GM18499 (cell line): ENCODE measurements around the gene KRTAP5-5.
"Not testable (repeated sequence)": the region's sequence is repeated elsewhere in the genome, so short reads cannot be mapped to it uniquely, and the experiment has no call there.

Source experiments
- ATAC-seq: cut with Tn5 transposase; IDR thresholded peaks from one replicate; pipeline ENCODE4 v1.9.1; 2021; ENCODE audit warnings: moderate number of reproducible peaks; ENCODE audit not compliant: insufficient read depth, unreplicated experiment

The KRTAP5-5 gene, protein sequence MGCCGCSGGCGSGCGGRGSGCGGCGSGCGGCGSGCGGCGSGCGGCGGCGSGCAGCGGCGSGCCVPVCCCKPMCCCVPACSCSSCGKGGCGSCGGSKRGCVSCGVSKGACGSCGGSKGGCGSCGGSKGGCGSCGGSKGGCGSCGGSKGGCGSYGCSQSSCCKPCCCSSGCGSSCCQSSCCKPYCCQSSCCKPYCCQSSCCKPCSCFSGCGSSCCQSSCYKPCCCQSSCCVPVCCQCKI

DNA sequence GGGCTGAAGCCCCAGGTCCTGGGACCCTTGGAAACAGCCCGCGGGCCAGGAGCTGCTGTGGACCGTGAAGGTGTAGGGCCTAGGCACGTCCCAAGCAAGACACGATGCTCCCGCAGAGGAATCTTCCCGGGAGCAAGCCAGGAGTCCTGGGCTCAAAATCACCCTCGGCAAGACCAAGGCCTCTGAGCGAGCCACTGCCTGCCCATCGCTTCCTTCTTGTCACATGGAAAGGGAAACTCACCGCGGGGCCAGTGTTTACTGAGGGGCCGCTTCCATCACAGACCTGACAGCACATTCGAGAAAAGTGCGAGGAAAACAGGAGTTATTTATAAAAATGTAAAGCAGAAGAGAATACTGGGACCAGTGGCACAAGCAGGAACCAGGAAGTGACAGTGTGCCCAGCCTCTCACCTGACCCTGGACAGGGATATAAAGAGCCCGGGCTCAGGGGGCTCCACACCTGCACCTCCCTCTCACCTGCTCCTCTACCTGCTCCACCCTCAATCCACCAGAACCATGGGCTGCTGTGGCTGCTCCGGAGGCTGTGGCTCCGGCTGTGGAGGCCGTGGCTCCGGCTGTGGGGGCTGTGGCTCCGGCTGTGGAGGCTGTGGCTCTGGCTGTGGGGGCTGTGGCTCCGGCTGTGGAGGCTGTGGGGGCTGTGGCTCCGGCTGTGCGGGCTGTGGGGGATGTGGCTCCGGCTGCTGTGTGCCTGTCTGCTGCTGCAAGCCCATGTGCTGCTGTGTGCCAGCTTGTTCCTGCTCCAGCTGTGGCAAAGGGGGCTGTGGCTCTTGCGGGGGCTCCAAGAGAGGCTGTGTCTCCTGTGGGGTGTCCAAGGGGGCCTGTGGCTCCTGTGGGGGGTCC is at the start of gene KRTAP5-5:
TSS of gene KRTAP5-5 (plus strand) at position 450 of the 860 bp plus-strand sequence. CDS start at position 516, 66 bp downstream.
- ATAC-seq, result no peak

DNA sequence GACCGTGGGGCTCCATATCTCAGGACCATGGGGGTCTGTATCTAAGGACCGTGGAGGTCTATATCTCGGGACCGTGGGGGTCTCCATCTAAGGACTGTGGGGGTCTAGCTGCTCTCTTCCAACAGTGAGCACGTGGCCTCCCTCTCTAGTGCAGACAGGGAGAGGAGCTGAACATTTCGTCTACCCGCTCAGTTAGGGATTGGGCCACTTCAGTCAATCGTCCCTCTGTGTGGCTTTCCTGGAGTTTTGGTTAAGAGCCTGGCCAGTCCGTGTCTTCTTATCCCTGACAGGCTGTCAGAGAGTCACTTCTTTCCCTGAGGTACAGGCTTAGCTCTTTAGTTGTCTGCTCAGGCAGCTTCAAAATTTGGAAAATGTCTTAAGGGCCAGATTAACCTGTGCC is 47.6 kb upstream of the KRTAP5-5 start:
- ATAC-seq, result no peak

DNA sequence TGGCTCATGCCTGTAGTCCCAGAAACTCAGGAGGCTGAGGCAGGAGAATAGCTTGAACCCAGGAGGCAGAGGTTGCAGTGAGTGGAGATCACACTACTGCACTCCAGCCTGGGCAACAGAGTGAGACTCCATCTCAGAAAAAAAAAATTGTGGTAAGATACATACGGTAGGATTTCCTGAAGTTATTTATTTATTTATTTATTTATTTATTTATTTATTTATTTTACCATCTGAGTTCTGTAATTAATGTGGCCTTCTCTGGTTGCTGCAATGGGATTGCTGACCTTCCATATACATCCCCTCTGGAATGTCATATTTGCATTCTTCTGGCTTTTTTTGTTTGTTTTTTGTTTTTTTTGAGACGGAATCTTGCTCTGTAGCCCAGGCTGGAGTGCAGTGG is 46.7 kb upstream of the KRTAP5-5 start:
- ATAC-seq, result not testable (repeated sequence)

DNA sequence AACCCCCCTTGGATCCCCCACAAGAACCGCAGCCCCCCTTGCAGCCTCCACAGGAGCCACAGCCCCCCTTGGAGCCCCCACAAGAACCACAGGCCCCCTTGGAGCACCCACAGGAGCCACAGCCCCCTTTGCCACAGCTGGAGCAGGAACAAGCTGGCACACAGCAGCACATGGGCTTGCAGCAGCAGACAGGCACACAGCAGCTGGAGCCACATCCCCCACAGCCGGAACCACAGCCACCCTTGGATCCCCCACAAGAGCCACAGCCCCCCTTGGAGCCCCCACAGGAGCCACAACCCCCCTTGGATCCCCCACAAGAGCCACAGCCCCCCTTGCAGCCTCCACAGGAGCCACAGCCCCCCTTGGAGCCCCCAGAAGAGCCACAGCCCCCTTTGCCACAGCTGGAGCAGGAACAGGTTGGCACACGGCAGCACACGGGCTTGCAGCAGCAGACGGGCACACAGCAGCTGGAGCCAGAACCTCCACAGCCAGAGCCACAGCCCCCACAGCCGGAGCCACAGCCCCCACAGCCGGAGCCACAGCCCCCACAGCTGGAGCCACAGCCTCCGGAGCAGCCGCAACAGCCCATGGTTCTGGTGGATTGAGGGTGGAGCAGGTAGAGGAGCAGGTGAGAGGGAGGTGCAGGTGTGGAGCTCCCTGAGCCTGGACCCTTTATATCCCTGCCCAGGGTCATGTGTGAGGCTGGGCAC is 44.8 kb upstream of the KRTAP5-5 start, which contains the start of gene KRTAP5-1:
TSS of gene KRTAP5-1 (minus strand) at position 623 of the 710 bp plus-strand sequence. CDS start at position 589, 34 bp downstream.
- not testable (repeated sequence) for ATAC-seq

DNA sequence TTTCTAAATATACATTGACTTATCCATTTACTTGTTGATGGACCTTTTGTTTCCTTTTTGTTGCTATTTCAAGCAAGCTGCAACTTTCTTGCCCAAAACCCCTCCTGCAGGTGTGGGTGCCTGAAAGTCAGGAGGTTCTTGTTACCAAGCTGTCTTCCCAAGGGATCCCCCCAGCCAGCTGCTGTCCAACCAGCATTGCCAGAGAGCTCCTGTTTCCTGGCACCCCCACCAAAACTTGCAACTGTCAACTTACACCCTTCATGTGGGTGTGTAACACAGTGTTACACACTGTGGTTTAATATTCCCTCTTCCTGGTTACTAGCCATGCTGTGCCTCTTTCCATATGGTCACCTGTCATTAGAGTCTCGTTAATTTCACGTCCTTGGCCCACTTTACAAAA is 42.9 kb upstream of the KRTAP5-5 start:
- ATAC-seq, result no peak

DNA sequence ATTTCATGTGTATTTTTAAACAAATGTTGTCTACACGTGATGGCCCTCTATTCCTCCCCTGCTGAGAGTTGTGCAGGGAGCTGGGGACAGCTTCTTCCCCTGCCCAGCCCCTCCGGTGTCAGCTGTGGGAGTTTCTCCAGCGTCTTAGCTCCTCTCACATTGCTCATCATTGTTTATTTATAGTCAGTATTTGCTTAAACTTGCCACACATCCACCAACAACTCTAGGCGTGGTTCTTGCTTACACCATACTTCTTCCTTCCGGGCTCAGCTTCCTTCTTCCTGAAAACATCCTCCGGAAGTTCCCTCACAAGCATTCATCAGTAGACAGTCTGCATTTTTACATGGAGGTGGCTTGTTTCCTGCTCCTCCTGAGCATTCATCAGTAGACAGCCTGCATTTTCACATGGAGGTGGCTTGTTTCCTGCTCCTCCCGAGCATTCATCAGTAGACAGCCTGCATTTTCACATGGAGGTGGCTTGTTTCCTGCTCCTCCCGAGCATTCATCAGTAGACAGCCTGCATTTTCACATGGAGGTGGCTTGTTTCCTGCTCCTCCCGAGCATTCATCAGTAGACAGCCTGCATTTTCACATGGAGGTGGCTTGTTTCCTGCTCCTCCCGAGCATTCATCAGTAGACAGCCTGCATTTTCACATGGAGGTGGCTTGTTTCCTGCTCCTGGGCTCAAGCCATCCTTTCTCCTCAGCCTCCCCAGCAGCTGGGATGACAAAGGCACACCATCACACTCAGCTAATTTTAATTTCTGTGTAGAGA is 40.2 kb upstream of the KRTAP5-5 start:
- ATAC-seq, result not testable (repeated sequence)

DNA sequence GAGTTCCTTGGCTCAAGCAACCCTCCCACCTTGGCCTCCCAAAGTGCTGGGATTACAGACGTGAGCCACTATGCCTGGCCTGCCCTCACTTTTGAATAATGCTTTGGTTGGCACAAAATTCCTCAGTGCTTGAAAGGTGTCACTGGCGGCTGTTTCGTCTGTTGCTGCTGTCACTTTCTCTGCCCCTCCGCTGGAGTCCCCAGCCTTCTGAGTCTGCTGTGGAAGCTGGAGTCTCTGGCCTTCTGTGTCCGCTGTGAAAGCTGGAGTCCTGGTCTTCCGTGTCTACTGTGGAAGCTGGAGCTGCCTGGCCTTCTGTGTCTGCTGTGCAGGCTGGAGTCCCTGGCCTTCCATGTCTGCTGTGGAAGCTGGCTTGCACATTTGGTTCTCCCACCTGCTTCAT is 39.6 kb upstream of the KRTAP5-5 start:
- ATAC-seq, result no peak

DNA sequence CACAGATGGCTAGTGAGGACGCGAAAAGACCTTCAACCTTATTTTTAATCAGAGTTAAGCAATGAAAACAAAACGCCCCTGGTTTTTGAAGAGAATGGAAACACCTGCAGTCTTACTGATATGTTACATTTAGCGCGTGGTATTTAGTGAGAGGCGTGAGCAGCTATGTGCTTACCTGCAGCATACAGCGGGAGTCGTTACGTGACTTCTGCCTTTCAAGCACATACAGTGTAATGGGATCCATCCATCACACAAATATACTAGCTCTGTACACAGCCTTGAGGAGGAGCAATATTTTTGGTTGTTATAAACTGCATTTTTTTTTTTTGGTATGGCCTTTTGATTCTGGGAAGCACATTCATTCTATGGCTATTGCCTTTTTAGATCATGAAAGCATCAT is 36.9 kb upstream of the KRTAP5-5 start:
- ATAC-seq, result no peak

DNA sequence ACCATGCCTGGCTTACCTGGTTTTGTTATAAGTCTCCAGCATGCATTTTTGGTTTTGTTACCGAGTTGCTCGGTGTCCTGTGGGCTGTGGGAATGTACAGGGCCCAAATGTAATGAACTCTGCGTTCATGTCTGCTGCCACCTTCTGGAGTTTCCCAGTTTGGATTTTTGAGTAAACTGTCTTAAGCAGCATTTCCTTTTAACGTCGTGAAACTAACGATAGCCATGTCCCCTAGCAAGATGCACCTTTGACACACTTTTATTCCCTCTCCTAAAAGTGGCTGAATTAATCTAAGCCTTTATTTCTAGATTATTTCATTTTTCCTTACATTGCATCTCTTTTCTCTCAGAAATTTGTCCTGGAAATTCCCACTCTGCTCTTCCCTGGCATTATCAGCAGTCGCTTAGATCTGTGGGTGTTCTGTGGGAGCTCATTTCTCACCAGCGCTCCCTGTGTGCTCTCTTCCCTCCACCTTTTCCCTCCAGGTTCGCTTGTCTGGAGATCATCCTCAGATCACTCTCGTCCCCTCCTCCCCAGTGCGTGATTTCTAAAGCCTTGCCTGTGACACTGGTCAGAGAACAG is 33.5 kb upstream of the KRTAP5-5 start:
- not testable (repeated sequence) for ATAC-seq

DNA sequence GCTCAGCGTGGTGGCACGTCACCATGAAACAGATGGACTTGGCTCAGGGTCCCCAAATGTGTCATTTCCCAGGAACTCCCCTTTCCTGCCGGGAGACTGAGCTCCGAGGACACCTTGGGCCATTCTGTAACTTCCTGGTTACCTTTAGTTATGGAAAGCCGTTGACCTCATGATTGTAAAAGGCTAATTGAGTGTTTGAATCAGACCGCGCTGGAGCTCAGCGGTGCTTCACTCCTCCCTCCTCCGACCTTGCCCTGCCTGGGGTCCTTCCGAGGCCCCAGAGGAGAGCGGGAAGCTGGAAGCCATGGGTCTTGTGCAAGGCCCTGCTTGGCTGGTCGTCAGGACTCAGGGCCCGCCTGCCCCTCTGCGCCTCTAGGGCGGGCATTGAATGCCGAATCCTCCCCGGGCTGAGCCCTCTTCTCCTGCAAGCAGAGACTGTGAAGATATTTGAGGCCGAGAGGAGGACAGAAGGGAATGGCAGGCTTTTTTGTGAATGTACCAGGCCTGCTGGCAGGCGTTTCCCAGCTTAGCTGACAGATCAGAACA is 32.9 kb upstream of the KRTAP5-5 start:
- not testable (repeated sequence) for ATAC-seq

DNA sequence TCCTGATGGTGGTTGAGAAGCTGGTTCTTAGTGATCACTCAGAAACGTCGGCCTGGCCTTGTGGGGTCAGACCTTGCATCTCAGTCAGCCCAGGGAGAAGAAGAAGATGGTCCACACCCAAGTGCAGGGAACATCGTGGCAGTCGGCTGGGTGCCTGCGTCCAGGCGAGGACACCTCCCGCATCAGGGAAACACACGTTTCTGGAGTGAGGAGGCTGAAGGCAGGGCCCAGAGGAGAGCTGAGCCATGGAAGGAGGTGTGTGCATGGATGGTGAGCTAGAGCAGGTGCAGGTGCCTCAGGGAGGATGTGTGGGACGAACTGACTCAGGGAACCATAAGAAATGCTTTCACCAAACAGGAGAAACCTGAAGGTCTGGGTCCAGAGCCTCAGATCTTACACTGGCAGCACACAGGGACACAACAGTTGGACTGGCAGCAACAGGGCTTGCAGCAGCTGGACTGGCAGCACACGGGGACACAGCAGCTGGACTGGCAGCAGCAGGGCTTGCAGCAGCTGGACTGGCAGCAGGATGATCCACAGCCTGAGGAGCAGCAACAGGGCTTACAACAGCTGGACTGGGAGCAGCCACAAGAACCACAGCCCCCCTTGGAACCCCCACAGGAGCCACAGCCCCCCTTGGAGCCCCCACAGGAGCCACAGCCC is 32.1 kb upstream of the KRTAP5-5 start:
- no peak for ATAC-seq

DNA sequence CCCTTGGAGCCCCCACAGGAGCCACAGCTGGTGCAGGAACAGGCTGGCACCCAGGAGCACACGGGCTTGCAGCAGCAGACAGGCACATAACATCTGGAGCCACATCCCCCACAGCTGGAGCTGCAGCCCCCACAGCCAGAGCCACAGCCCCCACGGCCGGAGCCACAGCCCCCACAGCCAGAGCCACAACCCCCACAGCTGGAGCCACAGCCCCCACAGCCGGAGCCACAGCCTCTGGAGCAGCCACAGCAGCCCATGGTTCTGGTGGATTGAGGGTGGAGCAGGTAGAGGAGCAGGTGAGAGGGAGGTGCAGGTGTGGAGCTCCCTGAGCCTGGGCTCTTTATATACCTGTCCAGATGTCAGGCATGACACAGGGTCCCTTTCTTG is 31.6 kb upstream of the KRTAP5-5 start, which contains the start of gene KRTAP5-2:
TSS of gene KRTAP5-2 (minus strand) at position 301 of the 387 bp plus-strand sequence. CDS start at position 257, 44 bp downstream.
- no peak for ATAC-seq

DNA sequence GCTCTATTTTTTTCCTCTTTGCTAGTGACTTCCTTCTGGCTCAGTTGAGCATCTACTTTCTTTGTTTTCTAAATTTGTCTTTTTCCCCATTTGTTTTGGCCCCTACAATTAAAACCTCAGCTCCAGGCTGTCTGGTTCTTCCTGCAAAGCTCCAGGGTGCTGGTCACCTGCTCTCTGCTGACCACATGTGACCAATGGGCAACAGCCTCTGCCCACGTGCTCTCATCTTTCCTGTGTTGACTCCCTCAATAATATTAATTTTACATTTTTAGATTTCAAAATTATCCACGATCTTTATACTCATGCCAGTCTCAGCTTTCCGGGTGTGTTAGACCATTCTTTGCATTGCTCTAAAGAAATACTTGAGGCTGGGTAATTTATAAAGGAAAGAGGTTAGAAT is 31.2 kb upstream of the KRTAP5-5 start:
- ATAC-seq, result not testable (repeated sequence)

DNA sequence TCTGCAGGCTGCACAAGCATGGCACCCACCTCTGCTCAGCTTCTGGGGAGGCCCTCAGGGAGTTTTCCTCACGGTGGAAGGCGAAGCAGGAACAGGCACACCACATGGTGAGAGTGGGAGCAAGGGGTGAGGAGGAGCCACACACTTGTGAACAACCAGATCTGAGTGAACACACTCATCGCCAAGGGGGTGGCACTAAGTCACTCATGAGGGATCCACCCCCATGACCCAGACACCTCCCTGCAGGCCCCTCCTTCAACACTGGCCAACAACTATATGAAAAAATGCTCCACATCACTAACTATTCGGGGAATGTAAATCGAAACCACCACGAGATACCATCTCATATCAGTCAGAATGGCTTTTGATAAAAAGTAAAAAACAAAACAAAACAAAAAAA is 30.8 kb upstream of the KRTAP5-5 start:
- ATAC-seq, result no peak

DNA sequence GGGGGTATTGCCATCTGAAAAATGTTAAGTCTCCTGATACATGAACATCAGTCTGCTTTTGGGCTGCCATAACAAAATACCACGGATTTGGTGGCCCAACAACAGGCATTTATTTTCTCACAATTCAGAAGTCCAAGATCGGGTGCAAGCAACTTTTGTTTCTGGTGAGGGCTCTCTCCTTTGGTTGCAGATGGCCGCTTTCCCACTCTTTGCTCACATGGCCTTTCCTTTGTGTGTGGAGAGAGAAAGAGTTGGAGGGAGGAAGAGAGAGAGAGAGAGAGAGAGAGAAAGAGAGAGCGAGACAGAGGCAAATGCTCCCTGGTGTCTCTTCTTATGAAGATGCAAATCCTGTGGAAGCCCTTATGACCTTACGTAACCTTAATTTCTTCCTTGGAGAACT is 28.9 kb upstream of the KRTAP5-5 start:
- ATAC-seq, result no peak

DNA sequence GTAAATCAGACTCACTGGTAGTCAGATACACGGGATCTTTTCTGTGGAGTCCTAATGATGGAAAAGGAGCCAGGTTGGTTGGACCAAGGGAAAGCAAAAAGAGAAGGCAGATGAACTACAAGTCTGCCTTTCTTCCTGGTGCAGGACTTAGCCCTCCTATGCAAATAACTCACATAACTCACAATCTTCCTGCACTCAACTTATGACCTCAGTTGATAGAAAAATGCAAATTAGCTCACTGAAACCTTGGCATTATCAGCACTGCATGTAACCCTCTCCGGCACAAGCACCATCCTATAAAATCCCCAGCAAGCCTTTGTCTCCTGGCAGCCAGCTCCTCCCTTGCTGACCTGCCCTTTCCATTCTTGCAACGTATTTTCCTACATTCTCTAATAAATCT is 27.9 kb upstream of the KRTAP5-5 start:
- not testable (repeated sequence) for ATAC-seq

DNA sequence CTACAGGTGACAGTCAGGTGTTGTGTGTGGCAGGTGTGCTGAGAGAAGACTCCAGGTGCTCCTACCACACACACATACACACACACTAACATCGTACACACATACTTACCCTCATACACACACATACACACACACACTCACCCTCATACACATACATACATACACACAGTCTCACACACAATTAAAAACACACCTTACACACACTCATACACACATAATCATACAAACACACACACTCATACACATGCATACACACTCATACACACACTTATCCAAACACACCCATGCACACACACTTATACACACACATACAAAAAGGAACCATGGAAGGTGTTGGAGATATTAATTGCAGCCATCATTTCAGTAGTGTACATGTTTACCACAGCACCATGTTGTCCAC is 25.9 kb upstream of the KRTAP5-5 start:
- ATAC-seq, result no peak

DNA sequence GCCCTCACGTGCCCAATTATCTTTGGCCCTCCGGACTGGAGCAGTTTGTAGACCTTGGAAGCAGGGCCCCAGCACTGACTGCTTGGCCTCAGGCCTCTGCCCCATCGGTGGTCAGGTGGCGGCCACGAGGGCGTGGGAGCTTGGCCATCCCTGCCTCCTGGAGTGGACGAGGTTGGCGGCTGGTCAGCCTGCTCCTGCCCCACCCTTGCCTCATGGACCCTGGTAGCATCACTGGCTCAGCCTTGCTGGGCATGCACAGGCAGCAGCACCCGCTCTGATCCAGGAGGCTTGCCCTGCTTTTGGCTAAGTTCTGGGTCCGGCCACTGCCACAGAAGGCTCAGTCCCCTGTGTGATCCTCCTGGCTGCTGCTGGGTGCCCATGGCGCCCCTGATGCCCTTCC is 25.4 kb upstream of the KRTAP5-5 start:
- ATAC-seq, result no peak

DNA sequence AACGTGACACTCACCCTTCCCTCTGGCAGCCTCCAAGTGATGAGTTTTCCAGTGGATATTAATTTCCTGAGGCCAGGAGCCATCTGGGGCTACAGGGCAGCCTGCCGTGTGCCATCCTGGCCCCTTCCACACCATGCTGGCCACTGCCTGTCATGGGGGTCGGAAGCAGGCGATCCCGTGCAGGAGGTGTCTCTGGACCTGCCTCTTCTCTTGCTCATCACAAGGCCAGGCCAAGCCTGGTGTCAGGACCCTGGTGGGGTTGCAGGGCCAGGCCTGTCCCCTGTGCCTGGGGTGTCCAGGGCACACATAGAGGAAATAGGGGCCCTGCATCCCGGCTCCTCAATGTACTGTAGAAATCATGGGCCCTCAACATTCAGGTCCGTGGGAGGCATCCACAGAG is 24.9 kb upstream of the KRTAP5-5 start:
- no peak for ATAC-seq
